Uterus (tissue), 4 donors: Measurements from ENCODE around the gene HTR4. TPM values are rescaled to one million over a fixed set of nuclear protein-coding genes. Genes with fewer than 3 reads are reported as not detected.

Experiments used
- DNase-seq, 2 donors: peaks; one replicate each; pipeline ENCODE4 v3.0.0-alpha.2; 2019 to 2020
- H3K27ac ChIP-seq, 2 donors: fragments of 200-600 bp; sonication (generic); 1 replicate in 1 of 2; 2 replicates in 1 of 2; pipeline ENCODE4 v1.5.1; 2016 to 2018
- H3K27me3 ChIP-seq, 2 donors: fragments of 200-600 bp; sonication (generic); one replicate each; pipeline ENCODE4 v1.5.1; 2018 to 2019; ENCODE audit warnings: control low read depth in 1 of 2
- H3K36me3 ChIP-seq, 2 donors: fragments of 200-600 bp; sonication (generic); one replicate each; pipeline ENCODE4 v1.5.1; 2019; ENCODE audit warnings: control low read depth in 1 of 2
- H3K4me1 ChIP-seq, 2 donors: fragments of 200-600 bp; sonication (generic); one replicate each; pipeline ENCODE4 v1.5.1; 2018 to 2019; ENCODE audit warnings: control low read depth in 1 of 2
- H3K4me3 ChIP-seq, 2 donors: fragments of 200-600 bp; sonication (generic); 1 replicate in 1 of 2; 2 replicates in 1 of 2; pipeline ENCODE4 v1.5.1; 2018 to 2019; ENCODE audit warnings: mild to moderate bottlenecking in 1 of 2
- H3K9me3 ChIP-seq, 2 donors: fragments of 200-600 bp; sonication (generic); one replicate each; pipeline ENCODE4 v1.5.1; 2019; ENCODE audit warnings: control low read depth in 1 of 2
- CTCF ChIP-seq, 4 experiments: fragments of 200-600 bp in 2 of 4; fragments of 450-650 bp in 2 of 4; sonication (generic) in 2 of 4; IDR thresholded peaks; one replicate each; pipeline ENCODE4 v1.5.1; 2016 to 2019; ENCODE audit warnings: antibody characterized with exemption in 4 of 4, mild to moderate bottlenecking in 2 of 4, moderate library complexity in 1 of 4
- POLR2A ChIP-seq, 2 donors: fragments of 450-650 bp; IDR thresholded peaks; one replicate each; pipeline ENCODE4 v1.6.1; 2016; ENCODE audit warnings: antibody characterized with exemption in 2 of 2, mild to moderate bottlenecking in 1 of 2, moderate library complexity in 1 of 2
- intact Hi-C: fragments of 100-400 bp; cut with DNase I; formaldehyde crosslinking; loops from one replicate; pipeline ENCODE4 v1.15.1; 2023; ENCODE audit warnings: low total_unique reads
- total RNA-seq, 4 donors: library from RNA; depleted of rRNA in 3 of 4; stranded (reverse); fragments of >200 nt in 3 of 4; gene quantifications; one replicate each; pipeline versions ENCODE4 v1.1.0 to v1.2.4, GENCODE V29; 2014 to 2023
- donor health status: DM: yes; HTN: yes; CAD: no.

The HTR4 gene
- total RNA-seq, 4 donors from 2014 or later, result 0.26 to 0.40 TPM; not detected in 2

GRCh38 chr5:148595697-148596096 is 58.6 kb downstream of the HTR4 start:
- H3K4me3 ChIP-seq, result no peak overlapping the region
- no peaks in the 10 kb centered on the region for H3K36me3 ChIP-seq
- intact Hi-C loops, result no loop called here
- no peaks in the 10 kb centered on the region for H3K9me3 ChIP-seq
- DNase-seq, result no peak
- TF ChIP-seq CTCF (IDR thresholded peaks at IDR 0.05) (no peak), POLR2A (IDR thresholded peaks at IDR 0.05) (no peak)
- no peaks in the 10 kb centered on the region for H3K4me1 ChIP-seq
- H3K27ac ChIP-seq, result no peak overlapping the region
- no peaks in the 10 kb centered on the region for H3K27me3 ChIP-seq

- intact Hi-C loops, result no loop called here
- no peaks in the 10 kb centered on the region for H3K27me3 ChIP-seq
- TF ChIP-seq CTCF (IDR thresholded peaks at IDR 0.05), result no peak
- no peak for TF ChIP-seq POLR2A (IDR thresholded peaks at IDR 0.05)
- no peaks in the 10 kb centered on the region for H3K4me1 ChIP-seq
- no peak overlapping the region for H3K4me3 ChIP-seq
- no peak for DNase-seq
- H3K36me3 ChIP-seq, result no peaks in the 10 kb centered on the region
- H3K9me3 ChIP-seq, result no peaks in the 10 kb centered on the region
- no peak overlapping the region for H3K27ac ChIP-seq
Measured at GRCh38 chr5:148586796-148587195, 67.5 kb downstream of the HTR4 start.

GRCh38 chr5:148585988-148586387 is 68.3 kb downstream of the HTR4 start:
- no peak for DNase-seq
- Histone ChIP-seq H3K4me3 (no peak overlapping the region), H3K4me1 (no peaks in the 10 kb centered on the region), H3K9me3 (no peaks in the 10 kb centered on the region), H3K27ac (no peak overlapping the region), H3K36me3 (no peaks in the 10 kb centered on the region), H3K27me3 (no peaks in the 10 kb centered on the region)
- intact Hi-C loops, result no loop called here
- TF ChIP-seq CTCF (IDR thresholded peaks at IDR 0.05) (no peak), POLR2A (IDR thresholded peaks at IDR 0.05) (no peak)

GRCh38 chr5:148584103-148584502 is 70.2 kb downstream of the HTR4 start:
- intact Hi-C loops, result no loop called here
- Histone ChIP-seq H3K27me3 (no peaks in the 10 kb centered on the region), H3K4me1 (no peaks in the 10 kb centered on the region), H3K4me3 (no peak overlapping the region), H3K9me3 (no peaks in the 10 kb centered on the region), H3K27ac (no peak overlapping the region), H3K36me3 (no peaks in the 10 kb centered on the region)
- DNase-seq, result no peak
- TF ChIP-seq CTCF (IDR thresholded peaks at IDR 0.05) (no peak), POLR2A (IDR thresholded peaks at IDR 0.05) (no peak)

GRCh38 chr5:148583421-148583965 is 70.8 kb downstream of the HTR4 start:
- H3K4me3 ChIP-seq, result no peak overlapping the region
- no peaks in the 10 kb centered on the region for H3K9me3 ChIP-seq
- TF ChIP-seq POLR2A (IDR thresholded peaks at IDR 0.05) (no peak), CTCF (IDR thresholded peaks at IDR 0.05) (no peak)
- no peaks in the 10 kb centered on the region for H3K4me1 ChIP-seq
- no peaks in the 10 kb centered on the region for H3K27me3 ChIP-seq
- DNase-seq, result no peak
- H3K36me3 ChIP-seq, result no peaks in the 10 kb centered on the region
- intact Hi-C loops, result no loop called here
- no peak overlapping the region for H3K27ac ChIP-seq
